DMS 273 (cell line): ENCODE measurements around the gene TBXAS1.
A peak's percentile ranks its signal among the peaks of the same experiment; 100 is the strongest.
"Not testable (repeated sequence)": the region's sequence is repeated elsewhere in the genome, so short reads cannot be mapped to it uniquely, and the experiment has no call there.

Experiments
- DNase-seq: peaks from one replicate; lab custom pipeline; 2025; ENCODE audit not compliant: unreplicated experiment; lab: John Stamatoyannopoulos, UW

Gene TBXAS1

DNA sequence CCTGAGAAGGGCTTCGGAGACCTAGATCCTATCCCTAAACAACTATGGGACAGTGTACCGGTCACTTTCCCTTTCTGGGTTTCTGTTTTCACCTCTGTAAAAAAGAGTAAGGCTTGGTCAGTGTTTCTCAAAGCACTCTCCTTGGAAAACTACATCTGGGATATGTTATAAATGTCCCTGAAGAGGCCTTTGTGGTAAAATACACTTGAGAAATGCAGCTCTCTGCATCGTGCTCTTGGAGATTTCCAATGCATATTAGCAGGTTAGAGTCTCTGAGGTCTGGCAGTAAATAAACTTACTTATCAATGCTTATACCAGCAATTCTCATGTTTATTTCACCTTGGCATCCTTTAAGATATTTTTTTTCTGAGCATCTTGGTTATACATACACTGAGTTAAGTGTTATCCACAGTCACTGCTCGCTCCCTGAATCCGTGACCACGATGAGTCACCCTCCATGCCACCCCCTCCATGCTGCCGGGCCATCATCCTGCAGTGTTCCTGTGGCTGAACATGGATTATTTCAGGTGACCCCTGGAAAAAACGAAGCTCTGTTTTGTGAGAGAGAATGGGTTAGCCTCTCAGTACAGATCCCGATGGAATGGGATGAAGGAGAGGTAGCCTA is 3.3 kb upstream of the TBXAS1 start:
- no peak for DNase-seq

DNA sequence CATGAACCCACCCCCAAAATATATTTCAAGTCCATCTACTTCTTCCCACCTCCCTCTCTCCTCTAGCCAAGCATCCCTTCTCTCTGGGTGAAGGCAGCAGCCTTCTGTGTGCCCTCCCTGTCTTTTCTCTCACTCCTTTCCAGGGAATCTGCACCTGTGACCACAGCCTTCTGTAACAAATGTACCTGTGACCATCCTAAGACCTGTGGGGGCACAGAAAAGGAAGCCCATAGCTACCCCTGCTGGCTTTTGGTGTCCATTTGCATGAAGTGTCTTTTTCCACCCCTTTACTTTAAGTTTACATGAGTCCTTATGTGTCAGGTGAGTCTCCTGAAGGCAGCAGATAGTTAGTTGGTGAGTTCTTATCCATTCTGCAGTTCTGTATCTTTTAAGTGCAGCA is 2.0 kb upstream of the TBXAS1 start:
- peak; percentile 14 for DNase-seq

DNA sequence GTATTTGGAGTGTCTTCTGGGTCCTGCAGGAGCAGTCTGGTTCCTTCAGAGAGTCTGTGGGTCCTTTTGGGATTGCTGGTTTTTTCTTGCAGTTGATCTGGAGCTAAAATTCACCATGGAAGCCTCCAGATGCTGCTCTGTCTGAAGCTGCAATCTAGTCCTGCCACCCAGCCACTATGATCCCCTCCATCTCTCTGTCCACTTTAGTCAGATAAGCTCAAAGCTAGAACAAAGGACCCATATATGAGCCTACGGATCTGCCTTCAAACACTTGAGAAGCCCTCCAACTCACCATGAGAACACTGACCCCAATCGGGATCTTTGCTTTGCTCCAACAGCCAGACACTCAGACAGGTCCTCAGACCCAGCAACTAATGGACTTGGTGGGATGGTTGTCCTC is 618 bp upstream of the TBXAS1 start:
- no peak for DNase-seq

DNA sequence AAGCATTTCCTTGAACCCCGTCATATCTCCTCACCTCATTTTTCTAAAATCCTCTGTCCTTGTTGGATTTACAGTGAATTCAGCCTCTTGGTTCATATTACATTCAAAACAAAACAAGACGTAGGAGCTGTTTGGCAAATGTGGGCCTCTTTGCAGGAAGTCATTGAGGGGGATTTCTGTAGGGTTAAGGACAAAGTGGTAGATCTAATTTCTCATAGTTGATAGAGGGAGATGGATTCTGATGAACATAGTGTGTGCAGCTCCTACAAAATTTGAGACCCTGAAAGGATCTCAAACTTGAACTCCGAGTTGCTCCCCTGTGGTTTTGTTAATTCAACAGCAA is 682 bp downstream of the TBXAS1 start:
- no peak for DNase-seq

DNA sequence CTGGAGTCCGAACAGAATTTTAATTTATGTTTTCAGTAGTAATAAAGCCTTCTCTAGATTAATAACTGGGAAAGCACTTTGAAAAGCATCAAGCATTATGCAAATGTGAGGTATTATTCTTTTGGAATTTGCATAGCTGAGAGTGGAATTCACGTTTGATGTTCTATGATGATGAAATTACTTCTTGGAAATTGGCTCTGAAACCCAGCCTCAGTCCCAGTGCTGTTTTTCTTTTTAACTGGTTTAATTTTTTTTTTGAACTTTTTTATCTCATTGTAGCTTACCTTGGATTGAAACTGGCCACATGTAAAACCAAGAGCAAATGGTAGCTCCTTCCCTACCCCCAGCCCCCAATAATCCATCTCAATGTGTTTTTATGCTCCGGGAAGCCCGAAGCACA is 1.2 kb downstream of the TBXAS1 start:
- no peak for DNase-seq

DNA sequence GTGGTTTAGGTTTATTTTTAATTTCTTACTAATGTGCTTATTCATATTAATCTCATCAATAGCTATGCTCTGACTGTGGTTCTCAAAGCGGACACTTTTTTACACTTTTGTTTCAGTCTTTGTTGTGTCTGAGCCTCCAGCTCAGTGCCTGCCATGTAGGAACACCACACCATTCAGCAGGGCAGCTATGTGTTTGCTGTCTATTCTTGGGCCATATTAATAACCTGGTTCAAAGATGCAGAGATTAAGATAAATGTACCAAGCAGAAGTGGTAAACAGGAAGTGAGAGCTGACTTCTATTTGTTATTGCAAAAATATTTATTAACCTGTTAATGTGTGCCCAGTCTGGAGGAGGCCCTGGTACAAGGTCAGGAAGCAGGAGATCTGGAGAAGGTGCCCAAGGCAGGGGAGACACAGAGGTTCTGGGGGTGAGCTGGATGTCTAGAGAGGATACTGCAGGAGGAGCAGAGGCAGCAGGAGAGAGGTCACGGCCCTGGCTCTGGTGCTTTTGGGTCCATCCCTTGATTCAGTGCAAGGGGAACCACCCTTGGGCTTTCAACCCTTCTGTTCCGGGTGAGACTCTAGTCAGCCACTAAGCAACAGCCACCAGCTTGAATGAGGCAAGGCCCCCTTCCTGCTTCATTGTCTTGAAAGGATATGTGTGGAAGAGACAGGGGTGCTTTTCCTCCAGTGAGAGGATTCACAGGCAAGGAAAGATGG is 1.9 kb downstream of the TBXAS1 start:
- no peak for DNase-seq

DNA sequence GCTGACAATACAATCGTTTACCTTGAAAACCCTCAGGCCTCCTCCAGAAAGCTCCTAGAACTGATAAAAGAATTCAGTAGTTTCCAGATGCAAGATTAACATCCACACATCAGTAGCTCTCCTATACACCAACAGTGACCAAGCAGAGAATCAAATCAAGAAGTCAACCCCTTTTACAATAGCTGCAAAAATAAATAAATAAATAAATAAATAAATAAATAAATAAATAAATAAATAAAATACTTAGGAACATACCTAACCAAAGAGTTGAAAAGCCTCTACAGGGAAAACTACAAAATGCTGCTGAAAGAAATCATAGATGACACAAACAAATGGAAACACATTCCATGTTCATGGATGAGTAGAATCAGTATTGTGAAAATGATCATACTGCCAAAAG is 6.8 kb downstream of the TBXAS1 start:
- DNase-seq = not testable (repeated sequence)

DNA sequence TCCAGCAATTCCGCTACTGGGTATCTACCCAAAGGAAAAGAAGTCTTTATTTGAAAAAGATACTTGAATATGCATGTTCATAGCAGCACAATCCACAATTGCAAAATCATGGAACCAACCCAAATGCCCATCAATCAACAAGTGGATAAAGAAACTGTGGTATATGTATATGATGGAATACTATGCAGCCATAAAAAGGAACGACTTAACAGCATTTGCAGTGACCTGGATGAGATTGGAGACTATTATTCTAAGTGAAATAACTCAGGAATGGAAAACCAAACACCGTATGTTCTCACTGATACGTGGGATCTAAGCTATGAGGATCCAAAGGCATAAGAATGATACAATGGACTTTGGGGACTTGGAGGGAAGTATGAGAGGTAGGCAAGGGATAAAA is 8.2 kb downstream of the TBXAS1 start:
- DNase-seq = not testable (repeated sequence)

DNA sequence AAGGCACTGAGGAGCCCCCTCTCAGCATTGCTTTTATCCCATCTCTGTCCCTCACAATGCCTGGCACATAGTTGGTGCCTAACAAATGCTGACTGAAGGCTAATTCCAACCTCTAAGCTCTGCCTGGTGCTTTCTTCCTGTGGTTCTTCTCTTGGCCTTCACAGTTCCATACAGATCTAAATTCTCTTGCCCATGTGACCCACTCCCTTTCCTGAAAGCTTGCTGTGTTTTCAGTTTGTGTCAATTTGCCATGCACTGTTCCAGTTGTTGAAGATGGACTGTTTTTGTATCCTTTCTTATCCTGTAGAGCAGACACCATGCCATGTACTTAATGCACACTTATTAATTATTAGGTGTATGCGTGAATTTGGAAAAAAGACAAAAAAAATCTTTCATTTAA is 9.2 kb downstream of the TBXAS1 start:
- no peak for DNase-seq

DNA sequence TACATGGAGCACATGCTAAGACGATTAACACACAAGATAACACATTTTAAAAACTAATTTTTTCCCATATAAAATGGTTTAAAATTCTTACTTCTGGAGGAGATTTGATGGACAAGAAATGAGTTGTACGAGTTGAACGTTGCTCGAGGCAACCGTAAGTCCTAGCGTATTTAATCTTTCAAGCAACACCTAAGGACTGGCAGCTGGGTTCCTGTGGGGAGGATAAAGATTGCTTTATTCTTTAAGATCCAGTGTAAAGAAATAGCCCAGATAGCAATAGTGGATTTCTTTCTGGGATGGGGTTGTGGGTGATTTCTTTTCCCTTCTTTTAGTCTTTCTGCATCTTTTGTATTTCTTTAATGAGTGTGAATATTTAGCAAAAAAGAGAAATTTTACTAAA is 9.8 kb downstream of the TBXAS1 start:
- no peak for DNase-seq

DNA sequence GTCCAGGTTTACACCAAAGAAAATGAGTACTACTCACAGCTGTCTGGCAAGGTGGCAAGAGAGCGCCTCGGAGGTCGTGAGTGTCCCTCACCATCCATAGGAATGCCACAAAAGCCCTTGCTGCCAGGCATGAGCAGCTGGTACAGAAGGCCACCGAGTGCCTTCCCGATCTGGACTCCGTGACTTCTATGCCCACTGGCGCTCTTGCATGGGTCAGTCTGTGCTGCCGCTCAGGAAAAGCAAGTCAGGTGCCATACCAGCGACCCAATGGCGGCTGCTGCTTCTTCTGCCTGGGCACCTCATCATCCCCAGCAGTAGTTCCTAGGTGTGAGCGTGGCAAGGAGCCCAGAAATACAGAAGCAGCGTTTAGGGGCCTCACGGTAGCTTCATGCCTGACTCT is 11.7 kb downstream of the TBXAS1 start:
- DNase-seq = no peak

DNA sequence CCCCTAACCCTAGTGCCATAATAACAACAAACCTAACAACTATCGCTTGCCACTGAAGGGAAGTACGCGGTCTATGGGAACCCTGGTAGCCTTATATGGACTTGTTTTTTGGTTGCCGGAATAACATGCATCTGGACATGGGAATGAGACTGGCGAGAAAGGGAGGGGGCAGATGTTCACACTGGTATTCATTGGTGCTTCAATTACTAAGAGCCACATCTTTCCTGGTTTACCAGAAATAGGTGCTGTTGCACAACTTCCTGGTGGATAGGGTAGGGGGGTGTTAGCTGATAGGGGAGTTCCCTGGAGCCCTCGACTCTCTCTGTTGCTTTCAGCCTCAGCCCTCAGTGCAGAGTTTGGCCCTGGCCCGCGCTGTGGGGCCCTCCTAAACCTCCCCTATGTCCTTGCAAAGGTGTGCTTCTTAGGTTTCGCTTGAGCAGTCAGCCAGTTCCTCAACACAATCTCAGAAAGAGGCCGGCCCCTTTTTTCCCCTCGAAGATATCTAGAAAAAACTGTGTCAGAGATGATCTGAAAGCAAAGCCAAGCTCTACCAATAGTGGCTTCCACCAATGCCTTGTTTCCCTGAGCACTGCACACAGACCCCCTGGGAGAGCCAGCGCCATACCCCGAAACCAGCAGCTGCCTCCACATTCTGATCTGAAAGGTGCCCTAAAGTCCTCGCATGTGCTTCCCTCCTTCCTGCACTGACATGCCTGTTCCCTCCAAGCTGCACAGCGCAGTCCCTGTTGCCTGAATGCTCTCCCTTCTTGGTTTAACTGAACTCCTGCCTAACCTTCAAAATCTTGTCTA is 13.5 kb downstream of the TBXAS1 start:
- peak; percentile 24 for DNase-seq

DNA sequence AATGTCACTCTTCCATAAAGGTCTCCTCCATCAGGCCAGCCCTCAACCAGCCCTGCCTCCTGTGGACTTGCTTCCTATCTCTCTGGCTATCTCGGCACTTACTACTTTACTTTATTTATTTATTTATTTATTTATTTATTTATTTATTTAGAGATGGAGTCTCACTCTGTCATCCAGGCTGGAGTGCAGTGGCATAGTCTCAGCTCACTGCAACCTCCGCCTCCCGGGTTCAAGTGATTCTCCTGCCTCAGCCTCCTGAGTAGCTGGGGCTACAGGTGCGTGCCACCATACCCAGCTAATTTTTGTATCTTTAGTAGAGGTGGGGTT is 14.1 kb downstream of the TBXAS1 start:
- DNase-seq = not testable (repeated sequence)

DNA sequence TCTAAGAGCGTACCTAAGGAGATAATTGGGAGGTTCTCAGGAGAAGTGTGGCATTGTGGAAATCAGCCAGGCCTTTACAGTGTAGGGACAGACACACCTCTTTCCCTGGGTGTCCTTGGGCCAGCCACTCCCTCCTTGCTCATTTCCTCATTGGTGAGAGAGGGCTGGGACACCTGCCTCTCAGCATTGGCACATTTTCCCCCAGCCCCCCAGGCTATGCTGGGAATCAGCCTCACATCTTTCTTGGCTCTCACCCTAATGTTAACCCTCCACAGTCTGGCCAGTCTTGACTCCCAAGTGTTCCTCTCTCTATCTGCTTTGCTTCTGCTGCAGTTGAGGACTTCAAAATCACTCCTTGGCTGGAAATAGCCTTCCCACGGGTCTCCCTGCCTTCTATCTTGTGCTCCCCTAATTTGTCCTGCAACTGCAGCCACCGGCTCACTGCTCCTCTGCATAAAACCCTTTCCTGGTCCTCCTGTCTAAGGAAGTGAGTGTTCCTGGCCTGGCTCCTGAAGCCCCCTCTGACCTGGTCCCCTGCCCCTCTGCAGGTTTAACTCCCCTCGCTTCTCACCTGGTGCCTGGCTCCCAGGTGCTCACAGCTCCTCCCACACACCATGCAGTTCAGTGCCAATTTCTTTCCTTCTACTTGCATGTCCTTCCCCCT is 15.8 kb downstream of the TBXAS1 start:
- no peak for DNase-seq

DNA sequence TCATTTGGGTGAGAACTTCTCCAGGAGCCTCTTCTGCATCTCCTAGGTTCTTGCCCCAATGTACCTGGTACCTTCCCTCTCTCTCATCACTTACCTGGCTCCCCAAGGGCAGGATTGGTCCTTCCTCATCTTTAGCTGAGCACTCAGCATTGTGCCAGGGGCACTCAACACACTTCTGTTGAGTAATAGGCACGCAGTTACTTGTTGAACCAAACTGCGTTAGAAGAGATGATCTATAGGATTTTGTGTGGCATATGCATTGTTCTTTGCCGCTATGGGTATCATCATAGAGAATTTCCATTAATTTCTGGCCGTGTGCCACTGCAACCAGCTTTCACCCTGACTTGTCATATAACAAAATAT is 16.4 kb downstream of the TBXAS1 start:
- no peak for DNase-seq

DNA sequence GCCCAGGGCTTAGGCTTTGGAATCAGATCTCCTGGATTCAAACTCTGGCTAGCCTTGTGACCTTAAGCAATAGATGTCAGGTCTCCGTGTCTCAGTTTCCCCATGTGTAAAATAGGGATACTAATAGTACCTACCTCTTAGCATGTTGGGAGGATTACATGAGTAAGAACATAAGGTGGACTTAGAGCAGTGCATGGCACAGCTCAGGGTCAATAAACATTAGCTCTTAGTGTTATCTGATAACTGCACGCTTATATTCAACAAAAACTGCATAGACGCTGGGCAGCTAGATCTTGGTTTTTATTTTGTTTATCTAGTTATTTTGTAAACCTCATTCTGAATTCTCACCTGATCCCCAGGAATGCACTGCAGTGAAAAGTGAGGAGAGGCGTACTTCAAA is 17.2 kb downstream of the TBXAS1 start:
- DNase-seq = no peak

DNA sequence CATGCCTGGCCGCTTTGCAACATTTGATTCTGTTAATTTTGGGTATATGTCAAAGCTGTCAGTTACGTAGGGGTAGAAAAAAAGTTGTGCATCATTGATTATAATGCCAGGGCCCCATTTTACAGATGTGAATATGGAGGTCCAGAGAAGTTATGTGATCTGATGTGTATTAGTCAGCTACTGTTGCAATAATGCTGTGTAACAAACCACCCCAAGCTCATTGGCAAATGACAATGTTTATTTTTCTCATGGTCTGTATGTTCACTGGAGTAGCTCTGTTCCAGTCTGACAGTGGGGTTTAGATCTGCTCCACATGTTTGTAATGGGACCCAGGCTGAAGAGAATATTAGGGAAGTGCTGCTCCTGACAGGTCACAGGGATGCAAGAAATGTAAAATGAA is 19.2 kb downstream of the TBXAS1 start:
- no peak for DNase-seq

DNA sequence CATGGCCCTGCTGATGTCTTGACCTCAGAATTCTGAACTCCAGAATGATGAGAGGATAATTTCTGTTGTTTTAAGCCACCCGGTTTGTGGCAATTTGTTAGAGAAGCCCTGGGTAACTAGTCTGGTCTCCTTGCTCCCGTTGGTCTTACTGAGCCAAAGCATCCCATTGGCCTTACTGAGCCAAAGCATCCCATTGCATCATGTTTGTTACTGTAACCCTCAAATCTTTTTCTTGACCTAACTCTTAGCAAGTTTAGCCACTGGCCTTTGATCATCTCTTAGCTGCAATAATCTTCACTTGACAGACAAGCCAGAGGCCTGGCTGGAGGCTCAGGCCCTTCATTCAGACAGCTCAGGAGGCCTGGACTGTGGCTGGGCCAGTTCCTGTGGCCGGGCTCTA is 21.8 kb downstream of the TBXAS1 start:
- no peak for DNase-seq

DNA sequence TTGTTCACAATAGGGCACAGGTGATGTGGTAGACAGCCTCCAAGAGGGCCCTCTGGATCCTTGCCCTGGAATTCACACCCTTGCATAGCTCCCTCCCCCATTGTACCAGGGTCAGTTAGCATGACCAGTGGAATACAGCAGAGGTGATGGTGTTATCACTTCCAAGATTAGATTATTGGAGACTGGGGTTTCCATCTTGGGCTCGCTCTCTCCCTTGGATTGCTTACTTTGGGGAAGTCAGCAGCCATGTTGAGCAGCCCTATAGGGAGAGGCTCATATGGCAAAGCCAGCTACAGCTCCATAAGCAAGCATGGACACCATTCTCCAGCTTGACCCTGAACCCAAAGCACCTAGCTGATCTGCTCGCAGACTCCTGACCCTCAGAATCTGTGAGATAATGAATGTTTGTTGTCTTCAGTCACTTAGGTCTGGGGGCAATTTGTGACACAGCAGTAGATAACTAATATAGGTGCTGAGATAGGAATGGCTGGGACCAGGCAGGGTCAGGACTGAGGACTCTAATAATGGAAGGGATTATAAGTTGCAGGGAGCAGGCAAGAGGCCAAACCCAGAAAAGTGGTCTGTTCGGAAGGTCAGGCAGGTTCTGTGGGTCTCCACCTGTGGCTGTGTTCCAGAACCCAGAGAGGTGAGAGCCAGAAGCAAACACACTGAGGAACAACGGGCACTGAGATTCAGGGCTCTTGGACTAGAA is 22.9 kb downstream of the TBXAS1 start:
- DNase-seq = no peak

DNA sequence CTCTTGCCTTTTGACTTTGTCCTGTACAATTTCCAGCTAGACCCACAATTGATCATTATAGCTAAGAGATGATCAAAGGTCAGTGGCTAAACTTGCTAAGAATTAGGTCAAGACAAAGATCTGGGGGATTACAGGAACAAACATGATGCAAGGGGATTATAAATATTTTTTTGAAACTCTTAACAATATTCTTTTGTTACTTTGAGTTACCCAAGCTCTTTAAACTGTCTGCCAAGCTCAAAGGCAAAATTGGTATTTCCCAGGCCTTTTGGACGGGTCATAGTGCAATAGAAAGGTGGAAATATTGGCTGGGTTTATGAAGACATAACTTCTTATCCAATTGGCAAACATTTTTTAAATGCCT is 23.4 kb downstream of the TBXAS1 start:
- no peak for DNase-seq

DNA sequence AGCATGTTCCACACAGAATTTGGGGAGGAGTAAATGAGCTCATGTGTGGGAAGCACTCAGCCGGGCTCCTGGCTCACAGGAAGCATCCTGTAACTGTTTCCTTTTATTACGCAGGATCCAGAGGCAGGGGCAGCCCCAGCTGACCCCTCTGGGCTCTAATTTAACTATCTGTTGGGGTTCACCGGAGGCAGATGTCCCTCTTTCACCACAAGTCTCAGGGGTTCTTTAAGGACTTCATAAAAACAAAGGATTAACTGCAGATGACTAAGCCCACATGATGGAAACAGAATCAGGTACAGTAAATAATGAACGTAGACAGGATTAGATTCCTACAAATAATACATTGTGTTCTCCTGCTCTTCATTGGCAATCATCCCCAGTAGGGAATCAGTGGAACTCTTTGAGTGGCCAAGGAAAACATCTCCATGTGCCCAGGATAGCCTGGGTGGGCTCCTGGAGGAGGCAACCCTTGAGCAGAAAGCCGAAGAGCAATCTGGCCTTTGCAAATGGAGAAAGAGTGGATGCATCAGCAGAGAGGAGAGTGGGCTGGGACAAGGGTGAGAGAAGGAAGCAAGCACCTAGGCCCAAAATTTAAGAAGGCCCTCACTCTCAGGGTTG is 24.6 kb downstream of the TBXAS1 start:
- no peak for DNase-seq
